Peyer's patch (tissue), 4 donors: ENCODE measurements around the gene KIFAP3.

Experiments
- POLR2A ChIP-seq, 2 donors: fragments of 450-650 bp; IDR thresholded peaks; one replicate each; pipeline ENCODE4 v1.5.1; 2017; ENCODE audit warnings: antibody characterized with exemption in 2 of 2, mild to moderate bottlenecking in 2 of 2, moderate library complexity in 2 of 2
- TF ChIP-seq, protein P1 (sequence below), 6 experiments: fragments of 450-650 bp in 4 of 6; fragments of 200-600 bp in 2 of 6; sonication (generic) in 1 of 6; IDR thresholded peaks; one replicate each; pipeline ENCODE4 v1.5.1; 2017 to 2019; ENCODE audit warnings: antibody characterized with exemption in 6 of 6, mild to moderate bottlenecking in 3 of 6, moderate library complexity in 1 of 6

DNA sequence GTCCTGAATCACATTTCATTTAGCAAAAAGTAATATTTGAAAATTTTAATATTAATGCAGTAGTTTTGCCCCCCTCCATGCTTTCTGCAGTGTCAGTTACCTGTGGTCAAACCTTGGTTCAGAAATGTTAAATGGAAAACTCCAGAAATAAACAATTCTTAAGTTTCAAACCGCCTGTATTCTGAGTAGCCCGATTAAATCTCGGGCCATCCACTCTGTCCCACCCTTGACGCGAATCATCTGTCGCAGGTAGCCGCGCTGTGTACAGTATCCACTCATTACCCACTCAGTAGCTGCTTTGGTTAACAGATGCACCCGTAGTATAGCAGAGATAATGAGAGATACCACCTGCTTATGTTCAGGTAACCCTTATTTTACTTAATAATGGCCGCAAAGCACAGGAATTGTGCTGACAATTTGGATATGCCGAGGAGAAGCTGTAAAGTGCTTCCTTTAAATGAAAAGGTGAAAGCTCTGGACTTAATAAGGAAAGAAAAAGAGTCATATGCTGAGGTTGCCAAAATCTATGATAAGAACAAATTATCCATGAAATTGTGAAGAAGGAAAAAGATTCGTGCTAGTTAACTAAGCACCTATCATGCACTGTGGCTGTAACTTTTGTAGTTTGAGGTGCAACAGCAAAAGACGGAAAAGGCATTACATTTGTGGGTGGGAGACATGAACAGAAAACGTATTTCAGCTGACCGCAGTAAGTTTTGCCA, 179.9 kb downstream of the KIFAP3 start:
- TF ChIP-seq, protein P1, sequence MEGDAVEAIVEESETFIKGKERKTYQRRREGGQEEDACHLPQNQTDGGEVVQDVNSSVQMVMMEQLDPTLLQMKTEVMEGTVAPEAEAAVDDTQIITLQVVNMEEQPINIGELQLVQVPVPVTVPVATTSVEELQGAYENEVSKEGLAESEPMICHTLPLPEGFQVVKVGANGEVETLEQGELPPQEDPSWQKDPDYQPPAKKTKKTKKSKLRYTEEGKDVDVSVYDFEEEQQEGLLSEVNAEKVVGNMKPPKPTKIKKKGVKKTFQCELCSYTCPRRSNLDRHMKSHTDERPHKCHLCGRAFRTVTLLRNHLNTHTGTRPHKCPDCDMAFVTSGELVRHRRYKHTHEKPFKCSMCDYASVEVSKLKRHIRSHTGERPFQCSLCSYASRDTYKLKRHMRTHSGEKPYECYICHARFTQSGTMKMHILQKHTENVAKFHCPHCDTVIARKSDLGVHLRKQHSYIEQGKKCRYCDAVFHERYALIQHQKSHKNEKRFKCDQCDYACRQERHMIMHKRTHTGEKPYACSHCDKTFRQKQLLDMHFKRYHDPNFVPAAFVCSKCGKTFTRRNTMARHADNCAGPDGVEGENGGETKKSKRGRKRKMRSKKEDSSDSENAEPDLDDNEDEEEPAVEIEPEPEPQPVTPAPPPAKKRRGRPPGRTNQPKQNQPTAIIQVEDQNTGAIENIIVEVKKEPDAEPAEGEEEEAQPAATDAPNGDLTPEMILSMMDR (IDR thresholded peaks at IDR 0.05) = no peak
- peak in 1 of 2 donors; percentile 38 for TF ChIP-seq POLR2A (IDR thresholded peaks at IDR 0.05)
